Activated CD4-positive, alpha-beta T cell treated with anti-CD3 and anti-CD28 coated beads, Interleukin-2, amount 50 U/mL, for 24 hours (primary cell): ENCODE data around the gene MRS2.
"Not testable (repeated sequence)": the region's sequence is repeated elsewhere in the genome, so short reads cannot be mapped to it uniquely, and the experiment has no call there.

ENCODE experiments used
- DNase-seq, 2 donors: peaks; one replicate each; pipeline ENCODE4 v3.0.0-alpha.2; 2020; ENCODE audit warnings: low read depth in 1 of 2, low spot score in 1 of 2

The MRS2 gene

DNA sequence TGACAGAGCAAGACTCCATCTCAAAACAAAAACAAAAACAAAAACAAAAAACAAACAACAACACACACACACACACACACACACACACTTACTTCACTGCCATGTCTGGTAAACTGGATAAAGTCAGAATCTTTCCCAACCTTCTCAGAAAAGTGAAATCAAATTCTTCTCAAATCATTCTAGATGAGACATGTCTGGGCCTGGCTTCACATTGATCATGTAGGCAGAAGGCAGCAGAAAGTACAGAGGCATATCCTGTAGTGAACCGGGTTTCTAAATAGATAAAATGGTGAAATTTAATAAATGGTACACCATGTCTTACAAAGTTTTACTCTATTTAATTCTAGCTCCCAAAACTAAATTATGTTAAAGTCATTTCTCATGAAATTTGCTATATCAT, 14.9 kb upstream of the MRS2 start:
- no peak for DNase-seq

DNA sequence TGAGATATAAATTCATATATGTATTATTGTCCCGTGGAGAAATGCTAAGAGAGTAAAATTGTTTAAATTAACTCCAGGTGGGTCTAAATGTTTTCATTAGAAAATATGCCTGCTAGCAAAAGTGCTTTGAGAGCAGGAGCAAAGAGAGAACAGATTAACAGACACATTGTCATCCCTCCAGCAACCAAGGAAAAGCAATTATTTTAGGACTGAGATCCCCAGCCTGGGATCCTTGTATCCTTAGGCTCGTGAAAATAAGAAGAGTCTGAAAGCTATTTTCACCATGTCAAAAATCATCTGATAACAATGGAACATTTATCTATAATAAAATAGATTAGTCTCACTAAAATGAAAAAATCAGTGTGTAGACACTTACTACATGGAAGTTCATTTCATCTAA, 11.5 kb upstream of the MRS2 start:
- DNase-seq: no peak

DNA sequence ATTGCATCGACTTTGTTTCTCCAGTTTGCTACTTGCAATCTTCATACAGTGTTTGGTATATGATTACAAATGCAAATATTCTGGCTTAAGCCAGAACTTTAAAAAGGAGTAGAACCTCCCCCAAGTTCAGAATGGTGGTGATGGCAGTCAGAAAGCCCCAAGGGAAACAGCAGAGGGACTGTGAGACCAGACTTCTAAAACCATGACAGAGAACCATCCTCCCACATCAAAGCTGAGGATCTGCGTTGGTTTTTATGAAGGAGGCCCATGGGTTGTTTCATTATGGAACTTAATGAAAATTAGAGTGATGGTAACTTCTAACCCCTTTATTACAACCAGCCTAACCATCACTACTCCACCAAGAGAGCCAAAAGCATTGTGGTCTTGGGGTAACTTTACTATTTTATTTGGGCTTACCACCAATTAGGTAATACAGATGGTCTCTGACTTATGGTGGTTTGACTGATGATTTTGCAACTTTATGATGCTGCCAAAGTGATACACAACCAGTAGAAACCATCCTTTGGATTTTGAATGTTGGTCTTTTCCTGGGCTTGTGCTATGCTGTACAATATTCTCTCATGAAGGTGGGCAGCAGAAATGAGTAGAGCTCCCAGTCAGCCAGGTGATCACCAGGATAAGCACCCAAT, 10.9 kb upstream of the MRS2 start:
- no peak for DNase-seq

DNA sequence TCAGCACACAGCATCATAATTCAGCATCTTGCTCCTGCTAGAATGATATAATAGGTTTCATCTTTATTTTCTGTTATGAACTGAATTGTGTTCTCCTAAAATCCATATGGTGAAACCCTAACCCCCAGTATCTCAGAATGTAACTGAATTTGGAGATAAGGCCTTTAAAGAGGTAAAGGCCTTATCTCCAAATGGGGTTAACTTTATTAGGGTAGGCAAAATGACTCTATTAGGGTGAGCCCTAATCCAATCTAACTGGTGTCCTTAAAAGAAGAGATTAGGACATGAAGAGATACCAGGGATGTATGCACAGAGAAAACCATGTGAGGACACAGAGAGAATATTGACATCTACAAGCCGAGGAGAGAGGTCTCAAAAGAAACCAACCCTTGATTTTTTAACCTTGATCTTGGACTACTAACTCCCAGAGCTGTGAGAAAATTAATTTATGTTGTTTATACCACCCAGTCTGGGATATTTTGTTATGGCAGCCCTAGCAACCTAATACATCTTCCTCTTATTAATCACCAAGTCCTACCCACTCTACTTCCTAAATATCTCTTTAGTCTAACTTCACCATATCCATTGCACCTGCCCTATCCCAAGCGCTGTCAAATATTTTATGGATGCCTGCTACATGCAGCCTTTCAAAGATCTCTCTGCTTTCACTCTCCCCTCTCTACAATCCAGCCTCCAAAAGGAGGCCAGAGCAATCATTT, 8.5 kb upstream of the MRS2 start:
- DNase-seq: no peak

DNA sequence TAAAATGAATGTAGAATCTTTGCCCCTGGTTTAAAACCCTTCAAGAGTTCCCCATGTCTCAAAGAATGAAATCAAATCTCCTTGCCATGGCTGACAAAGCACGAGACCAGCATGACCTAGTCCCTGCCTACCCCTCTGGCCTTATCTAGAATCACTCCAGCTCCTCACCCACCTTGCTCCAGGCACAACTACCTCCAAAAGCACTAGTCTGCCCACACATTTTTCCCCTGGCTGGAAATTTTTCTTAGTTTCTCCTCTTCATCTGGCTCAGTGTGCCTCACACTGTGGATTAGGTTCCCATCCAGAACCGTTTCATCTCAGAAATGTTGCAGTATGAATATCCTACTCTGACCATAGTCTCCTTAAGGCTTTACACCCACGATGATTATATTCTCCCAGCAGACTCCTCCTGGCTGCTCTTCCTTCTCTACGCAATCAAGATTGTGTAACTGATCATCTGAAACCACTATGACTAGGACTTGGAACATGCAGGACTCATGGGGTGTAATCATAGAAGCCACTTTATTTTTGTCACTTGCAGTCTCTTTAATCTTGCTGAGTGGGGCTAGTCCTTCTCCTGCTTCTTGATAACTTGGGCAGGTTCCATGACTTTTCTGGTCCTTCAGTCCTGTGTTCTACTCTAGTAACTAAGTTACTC, 7.8 kb upstream of the MRS2 start:
- DNase-seq: no peak

DNA sequence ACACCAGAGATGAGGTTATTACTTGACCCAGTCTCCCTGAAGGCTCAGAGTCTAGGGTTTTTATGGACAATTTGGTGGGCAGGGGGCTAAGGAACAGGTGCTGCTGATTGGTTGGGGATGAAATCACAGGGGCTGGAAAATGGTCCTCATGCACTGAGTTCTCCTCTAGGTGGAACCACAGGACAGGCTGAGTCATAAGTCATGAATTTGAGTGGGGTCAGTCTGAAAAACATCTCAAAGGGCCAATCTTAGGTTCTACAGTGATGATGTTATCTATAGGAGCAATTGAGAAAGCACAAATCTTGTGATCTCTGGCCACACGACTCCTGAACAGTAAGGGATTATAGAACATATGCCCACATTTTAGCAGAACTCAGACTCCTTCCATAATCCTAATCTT, 5.9 kb upstream of the MRS2 start:
- DNase-seq: no peak

DNA sequence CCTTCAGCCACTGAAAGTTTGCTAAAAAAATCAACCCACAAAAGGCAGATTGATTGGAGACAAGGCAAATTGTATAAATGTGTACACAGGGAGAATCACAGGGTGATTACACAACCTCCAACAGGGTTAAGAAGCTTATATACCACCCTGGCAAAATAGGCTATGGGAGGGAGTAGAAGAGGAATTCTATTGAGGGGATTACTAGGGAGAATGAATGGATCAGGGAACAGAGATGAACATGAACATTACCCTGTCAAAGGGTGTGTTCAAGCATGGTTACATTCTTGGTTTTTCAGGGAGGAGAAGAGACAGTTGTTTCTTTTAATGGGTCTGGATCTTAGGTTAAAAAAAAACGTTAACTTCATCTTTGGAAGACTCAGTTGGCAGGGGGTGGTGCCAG, 5.1 kb upstream of the MRS2 start:
- no peak for DNase-seq

DNA sequence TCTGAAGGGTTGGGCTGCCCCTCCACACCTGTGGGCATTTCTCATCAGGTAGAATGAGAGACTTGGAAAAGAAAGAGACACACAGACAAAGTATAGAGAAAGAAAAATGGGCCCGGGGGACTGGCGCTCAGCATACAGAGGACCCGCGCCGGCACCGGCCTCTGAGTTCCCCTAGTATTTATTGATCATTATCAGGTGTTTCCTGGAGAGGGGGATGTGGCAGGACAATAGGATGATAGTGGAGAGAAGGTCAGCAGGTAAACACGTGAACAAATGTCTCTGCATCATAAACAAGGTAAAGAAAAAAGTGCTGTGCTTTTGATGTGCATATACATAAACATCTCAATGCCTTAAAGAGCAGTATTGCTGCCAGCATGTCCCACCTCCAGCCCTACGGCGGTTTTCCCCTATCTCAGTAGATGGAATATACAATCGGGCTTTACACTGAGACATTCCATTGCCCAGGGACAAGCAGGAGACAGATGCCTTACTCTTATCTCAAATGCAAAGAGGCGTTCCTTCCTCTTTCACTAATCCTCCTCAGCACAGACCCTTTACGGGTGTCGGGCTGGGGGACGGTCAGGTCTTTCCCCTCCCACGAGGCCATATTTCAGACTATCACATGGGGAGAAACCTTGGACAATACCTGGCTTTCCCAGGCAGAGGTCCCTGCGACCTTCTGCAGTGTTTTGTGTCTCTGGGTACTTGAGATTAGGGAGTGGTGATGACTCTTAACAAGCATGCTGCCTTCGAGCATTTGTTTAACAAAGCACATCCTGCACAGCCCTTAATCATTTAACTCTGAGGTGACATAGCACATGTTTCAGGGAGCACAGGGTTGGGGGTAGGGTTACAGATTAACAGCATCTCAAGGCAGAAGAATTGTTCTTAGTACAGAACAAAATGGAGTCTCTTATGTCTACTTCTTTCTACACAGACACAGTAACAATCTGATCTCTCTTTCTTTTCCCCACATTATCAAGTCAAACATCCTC, 2.4 kb upstream of the MRS2 start:
- not testable (repeated sequence) for DNase-seq

DNA sequence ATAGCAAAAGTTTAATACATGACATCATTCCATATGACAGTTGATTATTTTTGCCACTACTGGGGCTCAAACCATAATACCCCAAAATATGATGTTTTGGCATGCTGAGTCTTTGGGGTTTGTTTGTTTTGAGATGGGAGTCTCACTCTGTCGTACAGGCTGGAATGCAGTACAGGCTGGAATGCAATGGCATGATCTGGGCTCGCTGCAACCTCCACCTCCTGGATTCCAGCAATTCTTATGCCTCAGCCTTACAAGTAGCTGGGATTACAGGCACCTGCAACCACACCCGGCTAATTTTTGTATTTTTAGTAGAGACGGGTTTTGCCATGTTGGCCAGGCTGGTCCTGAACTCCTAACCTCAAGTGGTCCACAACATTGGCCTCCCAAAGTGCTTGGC, 1.3 kb upstream of the MRS2 start:
- DNase-seq: no peak

DNA sequence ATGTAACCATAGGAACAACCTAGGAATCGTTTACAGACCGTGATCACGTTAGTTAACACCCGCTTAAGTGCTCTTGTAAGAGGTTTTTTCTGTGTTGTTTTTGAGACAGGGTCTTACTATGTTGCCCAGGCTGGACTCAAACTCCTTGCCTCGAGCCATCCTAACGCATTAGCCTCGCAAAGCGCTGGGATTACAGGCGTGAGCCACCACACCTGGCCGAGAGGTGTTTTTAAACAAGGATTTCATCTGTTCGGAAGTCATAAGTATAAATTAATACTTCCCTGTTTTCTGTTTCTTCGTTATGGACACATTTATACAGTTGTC, 727 bp downstream of the MRS2 start:
- no peak for DNase-seq

DNA sequence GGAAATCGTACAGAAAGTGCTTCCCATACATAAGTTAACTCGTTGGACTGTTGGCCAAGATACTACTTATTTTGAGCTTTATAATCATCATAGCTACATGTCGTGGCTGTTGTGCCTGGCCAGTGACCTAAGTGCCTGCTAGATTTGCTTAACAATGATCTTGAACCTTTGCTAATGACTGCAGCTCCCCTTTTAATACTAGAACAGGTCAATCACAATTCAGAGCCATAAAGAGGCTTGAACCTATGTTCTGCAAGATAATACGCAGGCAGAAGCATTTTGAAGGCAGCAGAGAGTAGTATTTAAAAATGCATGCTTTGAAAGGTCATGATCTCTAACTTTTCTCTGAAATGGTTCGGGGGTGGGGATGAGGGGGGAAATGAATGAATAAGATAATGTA, 2.5 kb downstream of the MRS2 start:
- DNase-seq: no peak

DNA sequence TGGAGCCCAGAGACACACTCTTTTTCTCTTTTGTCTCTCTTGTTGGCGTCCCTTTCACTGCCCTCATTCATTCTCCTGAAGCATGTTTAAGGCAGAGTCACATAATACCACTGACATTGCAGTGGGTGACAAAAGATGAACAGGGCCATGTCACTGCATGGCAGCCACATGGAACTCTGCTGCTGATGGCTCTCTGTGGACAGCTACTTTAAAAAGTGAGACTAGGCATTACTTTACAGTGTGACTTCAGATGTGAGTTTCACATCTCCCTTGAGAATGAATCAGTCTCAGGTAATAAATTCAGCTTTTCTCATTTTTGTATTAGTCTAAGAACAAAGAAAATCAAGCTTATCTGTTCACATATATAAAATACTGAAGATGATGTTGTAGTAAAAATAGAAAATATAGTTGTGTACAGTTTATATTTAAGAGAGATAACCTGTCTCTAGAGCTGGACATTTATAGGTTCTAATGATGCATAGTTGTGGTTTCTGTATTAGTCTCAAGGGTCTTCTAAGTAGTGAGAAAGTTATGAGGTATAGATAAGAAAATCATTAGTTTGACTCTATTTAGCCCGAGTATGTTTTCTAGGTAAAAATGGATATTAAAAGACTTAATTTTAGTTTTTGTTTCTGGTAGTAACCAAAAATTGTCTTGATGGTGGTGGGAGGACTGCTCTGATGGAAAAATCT, 6.1 kb downstream of the MRS2 start:
- DNase-seq: no peak

DNA sequence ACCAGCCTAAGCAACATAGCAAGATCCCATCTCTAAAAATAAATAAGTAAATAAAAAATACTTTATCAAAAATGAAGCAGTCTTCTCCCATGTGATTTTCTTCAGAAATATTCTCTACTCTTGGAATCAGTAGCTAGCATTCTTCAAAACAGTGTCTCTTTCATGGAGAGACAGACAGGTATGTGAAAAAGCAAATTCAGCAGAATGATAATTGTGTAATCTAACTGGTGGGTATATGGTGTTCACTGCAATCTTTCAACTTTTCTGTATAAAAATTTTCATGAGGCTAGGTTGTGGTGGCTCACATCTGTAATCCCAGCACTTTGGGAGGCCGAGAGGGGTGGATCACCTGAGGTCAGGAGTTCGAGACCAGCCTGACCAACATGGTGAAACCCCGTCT, 7.9 kb downstream of the MRS2 start:
- DNase-seq: no peak

DNA sequence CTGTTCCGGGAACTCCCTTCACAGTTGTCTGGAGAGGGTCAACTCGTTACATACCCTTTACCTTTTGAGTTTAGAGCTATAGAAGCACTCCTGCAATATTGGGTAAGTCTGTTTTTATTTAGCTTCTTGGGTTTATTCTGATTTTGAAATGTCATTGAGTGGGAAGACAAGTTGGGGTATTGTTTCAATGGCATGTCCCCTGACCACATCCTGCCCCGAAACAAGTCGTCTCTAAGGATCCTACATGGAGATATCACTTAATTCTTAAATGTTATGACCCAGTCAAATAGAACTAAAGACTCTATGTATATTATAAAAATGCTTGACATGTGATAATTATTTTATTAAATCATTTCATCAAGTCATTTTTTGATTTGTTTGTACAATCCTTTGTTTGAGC, 9.6 kb downstream of the MRS2 start:
- no peak for DNase-seq

DNA sequence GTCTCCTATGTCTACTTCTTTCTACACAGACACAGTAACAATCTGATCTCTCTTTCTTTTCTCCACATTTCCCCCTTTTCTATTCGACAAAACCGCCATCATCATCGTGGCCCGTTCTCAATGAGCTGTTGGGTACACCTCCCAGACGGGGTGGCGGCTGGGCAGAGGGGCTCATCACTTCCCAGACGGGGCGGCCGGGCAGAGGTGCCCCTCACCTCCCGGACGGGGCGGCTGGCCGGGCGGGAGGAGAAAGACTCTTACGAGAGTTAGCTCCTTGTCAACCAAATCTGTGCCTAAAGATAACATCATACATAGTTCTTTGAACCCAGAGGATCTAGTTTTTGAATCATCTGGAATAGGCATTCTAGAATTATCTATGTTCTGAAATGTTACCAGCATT, 11.8 kb downstream of the MRS2 start:
- not testable (repeated sequence) for DNase-seq

DNA sequence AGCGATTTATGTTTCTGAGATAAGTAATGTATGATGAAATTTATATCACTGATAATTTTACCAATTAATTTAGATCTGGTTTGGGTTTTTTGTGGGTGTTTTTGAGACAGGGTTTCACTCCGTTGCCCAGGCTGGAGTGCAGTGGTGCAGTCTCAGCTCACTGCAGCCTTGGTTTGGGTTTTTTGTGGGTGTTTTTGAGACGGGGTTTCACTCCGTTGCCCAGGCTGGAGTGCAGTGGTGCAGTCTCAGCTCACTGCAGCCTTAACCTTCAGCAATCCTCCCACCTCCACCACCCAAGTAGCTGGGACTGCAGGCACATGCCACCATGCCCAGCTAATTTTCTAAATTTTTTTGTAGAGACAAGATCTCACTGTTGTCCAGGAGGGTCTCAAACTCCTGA, 13.0 kb downstream of the MRS2 start:
- DNase-seq: no peak

DNA sequence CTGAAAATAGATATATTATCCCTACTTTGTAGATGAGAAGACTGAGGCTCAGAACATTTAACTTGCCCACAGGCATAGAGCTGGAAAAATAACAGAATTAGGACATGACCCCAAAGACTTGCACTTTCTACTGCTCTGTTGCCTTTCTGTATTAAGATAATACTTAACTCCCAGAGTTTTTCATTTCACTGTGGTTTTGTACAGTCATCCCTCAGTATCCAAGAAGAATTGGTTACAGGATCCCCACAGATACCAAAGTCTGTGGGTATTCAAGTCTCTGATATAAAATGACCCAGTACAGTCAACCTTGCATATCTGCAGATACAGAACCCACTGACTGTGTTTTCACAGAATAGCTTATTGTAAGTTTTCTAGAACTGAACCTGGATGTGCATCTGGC, 16.8 kb downstream of the MRS2 start:
- DNase-seq: no peak

DNA sequence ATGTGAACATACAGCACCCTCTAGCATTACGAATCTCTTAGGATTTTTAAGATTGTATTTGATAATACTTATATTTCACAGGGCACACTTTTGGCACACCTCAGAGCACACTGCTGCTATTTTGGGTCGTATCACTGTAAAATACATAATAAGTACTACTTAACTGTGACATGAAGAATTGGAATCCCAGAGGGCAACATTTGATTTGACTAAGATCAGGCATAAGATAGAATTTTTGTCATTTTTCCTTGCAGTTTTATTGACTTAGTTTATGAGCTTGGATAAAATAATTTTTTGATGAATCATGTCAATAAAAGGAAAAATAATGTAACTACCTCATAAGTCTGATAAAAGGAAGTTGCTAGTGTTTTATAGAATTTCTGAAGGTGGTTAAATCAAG, 22.4 kb downstream of the MRS2 start:
- no peak for DNase-seq

DNA sequence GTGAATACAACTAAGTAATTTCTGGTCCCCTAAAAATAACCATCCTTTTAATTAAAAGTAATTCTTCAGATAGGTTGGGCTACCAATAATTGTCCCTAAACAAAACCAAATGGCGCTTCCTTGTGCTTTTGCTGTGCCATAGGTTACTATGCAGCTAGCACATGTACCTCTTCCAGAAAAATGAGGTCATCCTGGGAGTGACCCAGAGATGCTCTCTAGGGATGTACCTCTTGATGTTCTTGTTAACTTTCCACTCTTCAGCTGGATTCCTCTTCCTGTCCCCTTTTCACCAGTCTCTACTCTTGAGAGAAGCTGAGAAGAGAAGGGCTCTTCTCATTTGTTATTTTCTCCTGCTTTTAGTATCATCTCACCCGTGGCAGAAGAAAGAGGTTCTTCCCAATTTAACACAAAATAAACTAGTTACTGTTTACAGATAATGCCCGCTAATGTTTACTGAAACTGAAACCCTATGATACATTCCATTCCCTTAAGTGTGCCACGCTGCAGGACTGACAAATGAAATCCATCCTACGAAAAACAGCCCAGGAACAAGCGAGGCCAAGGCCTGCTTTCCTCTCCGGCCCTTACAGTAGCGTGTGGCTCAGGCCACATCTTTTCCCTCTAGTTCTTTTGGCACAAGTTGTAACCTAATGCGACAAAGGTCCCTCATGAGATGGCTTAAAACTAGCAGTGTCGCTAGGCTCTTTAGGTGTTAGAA, 24.2 kb downstream of the MRS2 start:
- DNase-seq: no peak

DNA sequence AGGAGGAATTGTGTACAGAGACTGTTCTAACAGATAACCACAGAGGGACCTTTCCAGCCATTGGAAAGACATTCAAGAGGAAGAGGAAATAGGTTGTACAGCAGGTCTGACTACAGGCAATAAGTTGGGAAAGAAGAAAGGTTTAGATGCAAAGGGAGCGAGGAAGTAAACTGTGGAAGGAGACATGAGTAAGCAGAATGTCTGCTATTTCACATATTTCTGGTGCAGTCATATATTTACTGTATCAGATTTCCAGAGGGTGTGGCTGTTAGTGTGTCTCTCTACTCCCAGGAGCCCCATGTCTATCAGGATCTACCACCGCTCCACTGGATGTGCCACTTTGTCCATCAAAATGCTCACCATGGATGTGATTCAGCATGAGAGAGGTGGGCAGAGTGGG, 25.9 kb downstream of the MRS2 start:
- no peak for DNase-seq
